Epidermal melanocyte (primary cell): ENCODE measurements around the gene TMEM47.

Source experiments
- DNase-seq: peaks from one replicate; pipeline ENCODE4 v3.0.0; 2011; ENCODE audit warnings: low spot score; ENCODE audit not compliant: insufficient read length

The TMEM47 gene

DNA sequence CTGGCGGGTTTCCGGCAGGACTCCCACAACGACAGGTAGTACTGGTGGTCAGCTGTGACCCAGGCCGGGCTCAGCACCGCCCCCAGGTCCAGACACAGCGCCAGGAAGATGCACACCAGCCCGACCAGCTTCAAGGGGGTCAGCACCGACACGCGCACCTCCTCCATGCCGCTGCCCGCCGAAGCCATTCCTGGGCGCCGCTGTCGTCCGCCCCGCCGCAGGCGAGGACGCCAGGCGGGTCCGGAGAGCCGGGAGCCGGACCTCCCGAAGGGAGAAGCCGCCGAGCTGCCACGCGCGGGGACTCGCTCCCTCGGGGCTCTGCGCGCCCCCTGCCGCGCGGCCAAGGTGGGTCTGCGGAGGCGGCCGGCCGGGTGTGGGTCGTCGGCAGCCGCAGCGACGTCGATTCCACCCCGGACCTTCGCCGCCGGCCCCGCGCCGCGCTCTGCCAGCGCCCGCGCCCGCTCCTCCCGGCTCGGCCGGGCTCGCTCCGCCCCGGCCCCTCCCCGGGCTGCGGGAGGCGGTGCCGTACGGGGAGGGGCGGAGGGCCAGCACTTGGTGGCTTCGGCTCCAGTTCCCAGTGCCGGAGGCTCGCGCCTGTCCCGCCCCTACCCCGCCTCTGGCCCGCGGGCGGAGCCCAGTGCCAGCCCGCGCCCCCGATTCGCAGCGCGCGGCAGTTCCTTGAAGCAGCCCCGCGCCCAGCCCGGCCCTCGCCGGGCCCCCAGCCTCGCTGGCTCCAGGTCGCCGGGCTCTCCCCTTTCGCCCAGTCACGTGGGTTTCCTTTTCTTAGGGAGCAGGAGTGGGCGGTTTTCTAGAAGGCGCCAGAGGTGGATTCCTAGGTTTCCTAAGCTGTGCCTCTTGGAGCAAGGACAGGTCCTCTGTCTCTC, at the start of gene TMEM47:
TMEM47 (minus strand) TSS at position 444 of the 884 bp plus-strand sequence; CDS start at position 188, 256 bp downstream.
- peak; percentile 18 for DNase-seq

DNA sequence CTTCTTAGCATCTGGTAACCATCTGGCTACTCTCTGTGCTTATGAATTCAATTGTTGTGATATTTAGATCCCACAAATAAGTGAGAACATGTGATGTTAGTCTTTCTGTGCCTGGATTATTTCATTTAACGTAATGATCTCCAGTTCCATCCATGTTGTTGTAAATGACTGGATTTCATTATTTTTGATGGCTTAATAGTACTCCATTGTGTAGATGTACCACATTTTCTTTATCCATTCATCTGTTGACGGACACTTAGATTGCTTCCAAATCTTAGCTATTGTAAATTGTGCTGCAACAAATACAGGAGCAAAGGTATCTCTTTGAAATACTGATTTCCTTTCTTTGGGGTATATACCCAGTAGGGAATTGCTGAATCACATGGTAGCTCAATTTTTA, 30.0 kb upstream of the TMEM47 start:
- DNase-seq, result no peak

DNA sequence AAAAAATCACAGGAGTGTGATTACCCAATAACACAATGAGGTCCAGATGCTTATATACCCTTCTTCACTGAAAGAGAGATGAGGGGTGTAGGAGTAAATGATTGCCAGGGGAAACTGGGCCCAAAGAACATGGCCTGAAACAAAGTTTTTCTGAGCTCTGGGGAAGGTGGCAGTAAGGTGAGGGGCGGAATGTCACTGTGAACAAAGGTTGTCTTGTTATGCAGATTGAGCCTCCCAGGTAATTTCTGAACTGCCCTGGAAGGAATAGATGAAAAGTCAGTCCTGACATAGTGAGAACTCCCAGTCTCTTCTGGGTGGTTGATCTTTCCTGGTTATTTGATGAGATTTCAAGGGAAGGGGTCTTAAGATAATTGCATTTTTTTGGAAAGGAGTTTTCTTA, 2.5 kb upstream of the TMEM47 start:
- DNase-seq, result no peak

DNA sequence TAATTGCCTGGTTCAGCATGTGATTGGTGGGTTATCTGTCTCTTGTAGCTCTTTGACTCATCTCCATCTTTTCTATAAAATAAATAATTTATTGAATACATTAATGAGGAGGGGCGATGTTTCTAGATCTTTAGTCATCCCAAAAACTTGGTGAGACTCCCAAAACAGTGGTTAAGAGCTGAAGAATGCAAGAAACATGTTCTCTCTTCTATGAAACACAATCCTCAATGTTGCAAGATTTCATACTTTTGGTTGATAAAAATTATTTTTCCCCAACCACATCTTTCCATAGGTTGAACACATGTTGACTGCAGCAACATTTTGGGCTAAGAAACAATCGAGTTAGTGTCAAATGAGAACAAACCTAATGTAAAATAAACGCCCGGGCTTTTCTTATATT, 1.2 kb upstream of the TMEM47 start:
- no peak for DNase-seq

DNA sequence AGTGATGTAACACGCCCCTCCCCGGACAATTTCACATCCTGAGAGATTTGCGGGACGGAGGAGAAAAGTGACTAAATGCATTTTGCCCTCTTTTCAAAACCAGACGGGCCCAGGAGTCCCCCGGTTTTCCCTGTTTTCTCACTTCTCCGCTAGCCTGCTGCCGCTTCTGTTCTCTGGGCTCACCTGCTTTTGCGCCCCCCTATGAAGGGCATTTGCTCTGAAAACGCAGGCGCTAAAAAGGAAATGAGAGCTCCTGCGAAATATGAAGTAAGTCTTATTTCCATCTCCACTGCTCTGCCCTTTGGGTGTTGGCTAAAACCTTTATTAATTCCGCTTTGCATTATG, 613 bp upstream of the TMEM47 start:
- DNase-seq, result no peak

DNA sequence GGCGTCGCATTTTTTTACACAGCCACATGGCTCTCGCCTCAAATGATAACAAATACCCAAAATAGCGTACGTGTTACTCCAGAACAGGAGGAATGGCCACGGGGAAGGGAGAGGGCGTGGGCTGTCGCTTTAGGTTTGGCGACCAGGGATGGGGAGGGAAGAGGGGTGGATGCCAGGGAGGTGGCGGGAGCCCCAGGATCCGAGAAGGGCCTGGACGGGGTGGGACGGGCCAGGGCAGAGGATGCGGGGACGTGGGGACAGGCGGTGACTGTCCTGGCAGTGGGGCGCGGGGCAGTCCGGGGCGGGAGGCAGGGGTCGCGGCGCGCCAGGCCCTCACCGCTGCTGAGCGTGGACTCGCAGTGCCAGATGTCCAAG, 631 bp downstream of the TMEM47 start:
- DNase-seq, result no peak

DNA sequence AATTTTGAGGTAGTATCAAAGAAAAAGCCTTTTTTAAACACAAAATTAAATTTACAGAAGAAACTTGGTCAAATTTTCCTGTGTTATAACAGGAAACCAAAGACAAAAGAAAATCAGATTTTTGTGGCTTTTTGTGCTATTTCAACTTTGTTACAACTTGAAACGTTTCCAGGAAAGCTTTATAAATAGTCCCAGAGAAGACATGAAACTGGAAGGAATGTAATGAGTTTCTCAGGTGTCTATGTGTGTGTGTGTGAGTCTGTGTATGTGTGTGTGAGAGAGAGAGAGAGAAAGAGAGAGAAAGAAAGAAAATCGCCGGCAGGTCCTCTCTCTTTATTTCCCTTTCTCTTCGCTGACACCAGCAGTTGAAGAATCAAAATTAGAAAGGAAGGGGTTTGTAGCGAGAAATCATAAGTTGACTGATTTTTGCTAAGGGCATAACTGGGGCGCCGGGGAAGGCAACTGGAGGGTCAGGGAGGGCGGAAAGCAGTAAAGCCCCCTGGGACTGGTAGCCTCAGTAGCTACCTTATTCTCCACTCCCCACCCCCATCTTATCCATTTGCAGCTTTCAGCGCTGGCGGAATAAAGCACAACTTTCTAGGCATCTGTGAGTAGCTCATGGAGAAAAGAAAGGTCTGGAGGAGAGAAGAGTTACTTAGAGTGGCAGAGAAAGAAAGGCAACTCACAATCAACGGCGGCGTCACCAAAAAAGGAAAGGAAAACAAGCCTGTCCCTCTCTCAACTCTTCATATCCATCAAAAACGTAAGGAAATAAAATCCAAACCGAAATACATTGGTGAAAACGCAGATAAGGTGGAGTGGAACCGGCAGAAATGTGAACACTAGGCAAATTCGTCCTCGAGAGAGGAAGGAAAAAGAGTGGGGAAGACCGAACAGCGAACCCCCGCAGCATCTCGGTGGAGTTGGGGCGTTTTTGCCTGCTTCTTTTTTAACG, 1.3 kb downstream of the TMEM47 start:
- DNase-seq, result no peak

DNA sequence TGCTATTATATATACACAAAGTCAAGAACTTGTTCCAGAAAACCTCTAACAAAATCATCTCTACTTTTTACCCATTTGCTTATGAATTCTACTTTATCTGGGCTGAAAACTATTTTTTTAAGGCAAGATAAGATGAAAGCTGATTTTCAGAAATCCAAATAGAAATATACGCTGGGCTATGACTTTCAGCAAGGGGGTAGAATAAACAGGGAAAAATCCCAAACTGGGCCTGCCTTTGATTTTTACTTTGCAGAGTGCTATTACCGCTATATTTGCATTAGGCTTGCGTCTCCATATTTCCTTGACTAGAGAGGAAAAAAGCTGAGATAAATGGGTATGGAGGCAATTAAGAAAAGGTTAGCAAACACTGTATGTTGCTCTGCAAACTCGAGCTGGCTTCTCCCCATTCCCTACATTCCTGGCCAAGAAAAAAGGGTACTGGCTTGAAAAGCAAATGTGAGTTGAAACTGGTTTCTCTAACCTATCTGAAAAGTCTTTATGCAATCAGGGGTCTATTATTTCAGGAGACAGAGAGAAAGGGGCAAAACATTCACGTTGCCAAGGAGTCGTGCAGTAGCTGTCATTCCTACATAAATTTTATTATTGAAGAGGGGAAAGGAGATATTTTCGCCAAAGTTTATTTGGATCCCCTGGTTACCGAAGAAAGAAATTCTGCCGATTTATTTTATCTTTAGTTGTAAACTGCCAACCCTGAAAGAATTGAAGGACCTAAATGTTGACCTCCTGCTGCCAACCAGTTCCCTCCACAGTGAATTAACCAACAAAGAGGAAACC, 2.2 kb downstream of the TMEM47 start:
- no peak for DNase-seq

DNA sequence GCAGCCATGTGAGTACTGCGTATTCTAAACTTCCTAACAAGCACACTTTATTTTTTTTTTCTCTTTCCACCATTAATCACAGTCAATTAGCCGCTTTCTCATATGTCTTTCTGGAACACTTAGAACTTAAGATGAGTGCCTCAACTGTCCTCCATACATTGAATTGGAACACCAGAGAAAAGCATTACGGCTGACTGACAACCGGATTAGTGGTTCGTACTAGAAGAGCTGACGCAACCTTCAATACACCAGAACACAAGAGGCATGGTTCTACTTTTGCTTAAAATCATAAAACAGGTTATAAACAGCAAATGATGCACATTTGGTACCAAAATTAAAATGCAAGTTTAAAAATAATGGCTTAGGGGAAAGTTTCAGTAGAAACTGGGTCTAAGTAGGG, 3.3 kb downstream of the TMEM47 start:
- DNase-seq, result no peak

DNA sequence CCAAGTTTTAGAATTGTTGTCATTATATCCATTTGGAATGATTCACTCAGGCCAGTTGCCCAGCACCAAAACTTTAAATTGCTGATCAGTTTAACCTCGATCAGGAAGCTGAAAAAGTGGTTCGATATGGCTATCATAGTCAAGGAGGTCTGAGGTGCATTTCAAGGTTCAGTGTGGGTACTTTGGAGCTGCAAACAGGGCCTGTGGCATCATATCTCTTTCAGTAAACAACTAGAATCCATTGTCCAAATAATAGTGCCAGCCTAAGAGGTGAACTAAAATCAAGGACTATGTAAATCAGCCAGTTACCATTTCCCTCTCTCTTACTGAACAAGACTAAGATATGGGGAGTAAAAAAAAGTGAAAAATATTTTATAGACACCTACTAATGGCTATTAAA, 14.2 kb downstream of the TMEM47 start:
- no peak for DNase-seq

DNA sequence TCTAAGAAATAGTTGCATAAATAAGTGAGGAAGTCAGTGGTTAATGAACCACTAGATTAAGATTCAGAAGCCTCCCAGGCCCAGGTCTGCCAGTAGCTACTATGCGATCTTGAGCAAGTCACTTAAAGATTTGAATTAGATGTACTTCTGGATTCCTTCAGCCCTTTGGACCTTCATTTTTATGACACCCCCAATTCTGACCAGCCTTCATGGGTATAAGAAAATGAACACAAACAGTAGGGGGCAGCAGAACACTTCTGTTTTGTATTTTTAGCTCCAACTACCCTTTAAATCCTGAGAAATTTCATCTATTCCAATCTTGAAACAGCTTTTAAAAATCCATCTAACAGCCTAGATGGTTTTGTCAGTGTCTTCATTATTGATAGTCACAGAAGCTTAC, 19.0 kb downstream of the TMEM47 start:
- DNase-seq, result no peak

DNA sequence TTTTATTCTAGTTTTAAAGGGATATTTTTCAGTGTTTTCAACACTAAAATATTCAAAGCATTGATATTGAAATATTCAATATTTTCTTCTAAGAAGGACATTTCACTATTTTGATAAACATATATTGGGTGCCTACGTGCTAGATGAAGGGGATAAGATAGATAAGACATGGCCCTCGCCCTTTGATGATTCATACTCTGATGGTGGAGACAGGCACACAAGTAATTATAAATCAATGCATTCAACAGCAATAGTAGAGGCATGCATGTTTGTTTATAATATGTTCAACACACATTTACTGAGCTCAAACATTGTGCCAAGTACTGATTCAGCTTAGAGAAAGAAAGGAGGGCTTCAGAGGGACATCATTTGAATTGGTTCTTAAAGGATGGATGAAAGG, 22.7 kb downstream of the TMEM47 start:
- no peak for DNase-seq

DNA sequence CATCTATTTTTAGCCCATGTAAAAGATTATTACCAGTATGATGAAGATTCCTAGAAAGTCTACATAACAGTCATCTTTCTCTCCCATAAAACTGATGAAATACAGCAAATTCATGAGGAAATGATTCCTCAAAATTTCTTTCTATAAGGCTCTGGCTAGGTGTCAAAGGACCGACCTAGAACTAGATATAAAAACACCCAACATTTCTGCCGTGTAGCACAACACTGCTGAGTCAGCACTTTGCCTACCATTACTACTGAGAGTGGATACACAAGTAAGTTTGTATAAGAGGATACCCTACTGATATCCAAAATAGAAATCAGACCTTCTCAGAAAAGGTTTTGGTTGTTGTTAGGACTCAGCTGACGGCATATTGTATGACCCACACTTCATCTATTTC, 24.7 kb downstream of the TMEM47 start:
- DNase-seq, result no peak

DNA sequence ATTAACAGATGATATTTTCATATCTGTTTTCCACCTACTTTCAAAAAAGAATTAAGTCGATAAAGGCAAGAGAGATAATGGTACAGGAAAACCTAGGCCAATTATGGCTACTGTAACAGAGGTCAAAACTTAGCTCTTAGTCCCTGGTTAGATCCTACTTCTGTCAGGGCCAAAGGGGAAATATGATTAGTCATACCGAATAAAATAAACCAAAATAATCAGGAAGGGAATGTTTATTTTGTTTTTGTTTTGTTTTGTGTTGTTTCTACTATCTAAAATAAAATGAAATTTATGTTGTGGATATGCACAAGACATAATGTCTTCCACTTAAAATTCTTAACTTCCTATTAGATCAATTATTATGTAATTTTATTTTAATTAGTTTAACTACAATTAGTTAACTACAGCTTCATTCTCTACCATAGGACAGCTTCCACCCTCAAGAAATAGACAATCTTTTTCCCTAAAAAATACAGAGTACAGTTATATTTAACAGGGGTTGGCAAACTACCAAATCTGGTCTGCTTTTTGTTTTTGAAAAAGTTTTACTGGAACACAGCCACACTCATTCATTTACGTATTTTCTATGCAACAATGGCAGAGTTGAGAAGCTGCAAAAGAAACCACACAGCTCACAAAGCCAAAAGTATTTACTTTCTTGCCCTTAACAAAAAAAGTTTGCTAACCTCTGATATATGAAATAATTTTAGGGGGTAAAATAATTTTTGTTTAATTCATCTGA, 25.4 kb downstream of the TMEM47 start:
- DNase-seq, result no peak

DNA sequence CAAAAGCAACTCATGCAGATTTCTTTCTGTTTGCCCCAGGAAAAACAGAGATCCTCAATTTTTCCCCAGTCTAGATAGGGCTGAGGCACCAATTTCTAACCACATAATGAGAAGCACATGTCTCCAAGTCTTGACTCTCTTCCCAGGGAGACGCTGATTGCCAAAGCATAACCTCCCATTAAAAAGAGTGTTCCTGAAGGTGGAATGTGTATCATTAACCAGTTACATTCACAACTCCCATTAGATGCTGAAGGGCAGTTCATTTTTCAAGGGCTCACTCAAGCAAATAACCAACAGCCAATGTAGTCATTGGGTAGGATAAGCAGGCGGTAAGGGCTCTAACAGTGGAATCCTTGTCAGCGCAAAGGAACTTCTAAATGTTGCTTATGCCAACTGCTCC, 27.5 kb downstream of the TMEM47 start:
- DNase-seq, result peak; percentile 22

DNA sequence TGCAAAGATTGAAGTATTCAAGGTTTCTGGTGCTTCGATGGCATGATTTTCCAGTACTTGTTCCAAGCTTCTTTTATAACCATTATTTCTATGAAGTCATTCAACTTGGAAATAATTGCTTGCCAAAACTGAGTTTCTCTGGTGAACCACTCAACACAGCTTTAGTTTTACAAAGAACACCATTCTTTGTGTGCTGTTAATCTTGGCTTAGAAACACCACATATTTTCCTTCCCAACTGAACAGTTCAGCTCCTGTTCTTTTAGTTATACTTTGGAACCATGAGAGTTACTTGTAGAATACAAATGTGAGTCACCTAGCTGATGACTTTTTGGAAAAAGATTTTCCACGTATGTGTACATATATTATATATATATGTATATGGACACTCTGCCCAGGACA, 32.7 kb downstream of the TMEM47 start:
- peak; percentile 16 for DNase-seq

DNA sequence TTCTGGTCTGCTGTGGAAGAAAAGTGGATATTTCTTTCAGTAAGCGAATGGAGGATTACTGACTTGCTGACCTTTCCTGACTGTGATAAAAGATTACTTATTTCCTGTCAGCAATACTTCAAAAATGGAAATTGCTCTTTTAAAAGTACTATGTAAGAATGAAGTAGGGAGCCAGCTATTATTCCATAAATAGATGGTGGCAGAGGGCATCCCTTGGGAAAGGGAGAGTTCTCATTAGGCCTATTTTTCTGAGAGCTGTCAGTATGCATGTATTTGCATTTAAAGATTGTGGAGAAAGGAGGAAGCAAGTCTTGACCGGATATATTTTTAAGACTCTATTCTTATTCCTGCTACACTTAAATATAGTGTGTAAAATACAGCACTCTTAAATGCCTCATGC, 37.2 kb downstream of the TMEM47 start:
- no peak for DNase-seq

DNA sequence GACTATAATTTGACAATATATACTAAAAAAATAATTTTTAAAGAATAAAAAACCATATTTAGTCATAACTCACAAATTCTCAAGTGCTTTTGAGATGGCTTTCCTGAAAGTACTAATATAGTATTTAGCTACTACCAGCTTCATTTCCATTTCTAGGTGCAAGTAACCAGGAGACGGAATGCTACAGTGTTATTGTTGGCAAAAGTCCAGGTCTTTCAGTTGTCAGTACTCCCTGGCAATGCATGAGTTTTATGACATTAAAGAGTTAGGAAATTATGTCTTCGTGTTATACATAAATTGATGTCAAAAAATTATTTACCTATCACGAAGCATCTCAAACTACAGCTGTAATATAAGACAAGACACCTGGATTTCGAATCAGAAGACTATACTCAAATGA, 45.0 kb downstream of the TMEM47 start:
- no peak for DNase-seq

DNA sequence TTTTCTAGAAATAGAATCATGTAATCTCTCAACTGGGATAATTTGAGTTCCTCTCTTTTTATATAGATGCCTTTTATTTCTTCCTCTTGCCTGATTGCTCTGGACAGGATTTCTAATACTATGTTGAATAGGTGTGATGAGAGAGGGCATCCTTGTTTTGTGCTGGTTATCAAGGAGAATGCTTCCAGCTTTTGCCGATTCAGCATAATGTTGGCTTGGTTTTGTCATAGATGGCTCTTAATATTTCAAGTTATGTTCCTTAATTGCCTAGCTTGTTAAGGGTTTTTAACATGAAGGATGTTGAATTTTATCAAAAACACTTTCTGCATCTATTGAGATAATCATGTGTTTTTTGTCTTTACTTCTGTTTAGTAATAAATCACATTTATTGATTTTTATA, 58.7 kb downstream of the TMEM47 start:
- DNase-seq, result no peak

DNA sequence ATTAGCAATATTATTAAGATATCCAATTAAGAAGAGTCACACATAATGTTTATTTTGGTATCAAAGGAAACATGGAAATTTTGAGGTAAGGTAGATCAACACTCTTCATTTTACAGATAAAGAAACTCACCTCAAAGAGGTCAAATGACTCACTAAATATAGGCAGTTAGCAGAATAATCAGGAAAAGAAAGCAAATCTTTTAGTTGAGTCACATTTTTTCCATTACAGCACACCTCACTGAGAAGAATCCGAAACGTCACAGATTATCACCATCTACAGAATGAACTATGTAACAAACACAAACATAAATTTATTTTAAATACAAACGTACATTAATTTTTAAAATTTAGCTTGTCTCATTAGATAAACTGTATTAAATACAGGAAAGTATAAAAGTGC, 70.1 kb downstream of the TMEM47 start:
- DNase-seq, result no peak

DNA sequence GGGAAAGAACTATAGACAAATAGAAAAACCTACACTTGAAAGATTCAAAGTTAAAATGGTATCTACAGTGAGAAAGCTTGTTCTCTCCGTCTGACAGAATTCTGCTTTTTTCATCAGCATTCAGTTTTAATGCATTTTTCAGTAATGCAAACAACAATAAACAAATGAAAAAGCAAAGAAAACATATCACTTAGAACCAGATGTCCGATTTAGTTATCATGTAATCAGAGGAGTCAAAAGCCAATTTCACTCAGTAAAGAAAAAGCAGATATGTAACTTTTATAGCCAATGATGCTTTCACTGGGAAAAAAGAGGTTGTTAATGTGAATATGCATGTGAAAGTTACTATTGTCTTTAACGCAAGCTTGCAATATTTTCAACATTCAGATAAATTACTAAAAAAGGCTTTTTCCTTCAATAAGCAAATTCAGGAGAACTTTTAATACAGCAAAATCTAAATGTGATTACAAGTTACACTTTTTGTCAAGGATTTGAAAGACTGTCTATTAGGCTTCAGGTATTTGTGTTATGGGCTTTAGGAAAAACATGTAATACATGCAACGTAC, 70.7 kb downstream of the TMEM47 start:
- DNase-seq, result no peak
